ENCODE data around the gene CCNJL.

The CCNJL gene

DNA sequence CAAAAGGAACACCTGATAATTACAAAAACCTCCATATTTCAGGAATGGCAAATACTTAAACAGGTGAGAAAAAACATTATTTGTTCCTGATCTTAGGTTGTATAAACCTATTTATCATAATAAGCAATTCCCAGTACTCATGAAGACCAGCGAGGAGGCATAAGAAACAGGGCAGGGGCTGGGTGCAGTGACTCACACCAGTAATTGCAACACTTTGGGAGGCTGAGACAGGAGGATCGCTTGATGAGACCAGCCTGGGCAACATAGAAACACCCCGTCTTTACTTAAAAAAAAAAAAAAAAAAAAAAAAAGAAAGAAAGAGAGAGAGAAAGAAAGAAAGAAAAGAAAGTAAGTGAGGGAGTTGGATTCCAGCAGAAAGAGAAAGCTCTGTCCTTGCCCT is 21.6 kb downstream of the CCNJL start:
- DNase-seq (ENCODE audit: low spot score) = no peak

DNA sequence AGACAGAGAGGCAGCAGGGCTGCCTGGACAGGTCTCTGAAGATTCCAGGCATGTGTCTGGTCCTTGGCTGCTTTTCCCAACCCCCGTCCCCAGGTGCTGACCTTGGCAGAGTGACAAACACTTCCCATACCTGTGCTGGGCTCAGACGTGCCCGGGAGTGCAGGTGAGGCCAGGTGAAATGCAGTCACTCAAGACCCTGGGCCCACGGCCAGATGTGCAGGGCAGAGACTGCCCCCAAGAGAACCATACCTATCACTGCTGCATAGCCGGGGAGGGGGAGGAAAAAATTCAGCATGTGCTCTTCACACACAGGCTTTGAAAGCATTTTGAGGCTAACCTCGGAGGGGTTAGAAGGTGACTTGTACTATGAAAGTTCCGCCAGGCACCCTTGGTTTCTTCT is 22.6 kb downstream of the CCNJL start:
- DNase-seq (ENCODE audit: low spot score) = peak; percentile 40

DNA sequence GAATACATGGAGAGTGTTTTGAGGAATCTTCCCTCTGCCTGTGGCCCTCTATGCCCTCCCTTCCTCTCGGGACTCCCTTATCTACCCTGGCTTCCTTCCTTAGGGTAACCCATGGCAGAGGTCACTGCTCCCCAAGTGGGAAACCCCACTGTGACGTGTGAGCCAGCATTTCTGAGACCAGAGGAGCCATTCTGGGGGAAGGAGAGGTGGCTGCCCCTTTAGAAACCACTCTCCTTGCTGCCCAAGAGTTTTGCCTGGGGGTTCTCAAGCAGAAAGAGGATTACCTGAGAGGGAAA is 23.1 kb downstream of the CCNJL start:
- DNase-seq (ENCODE audit: low spot score) = no peak

DNA sequence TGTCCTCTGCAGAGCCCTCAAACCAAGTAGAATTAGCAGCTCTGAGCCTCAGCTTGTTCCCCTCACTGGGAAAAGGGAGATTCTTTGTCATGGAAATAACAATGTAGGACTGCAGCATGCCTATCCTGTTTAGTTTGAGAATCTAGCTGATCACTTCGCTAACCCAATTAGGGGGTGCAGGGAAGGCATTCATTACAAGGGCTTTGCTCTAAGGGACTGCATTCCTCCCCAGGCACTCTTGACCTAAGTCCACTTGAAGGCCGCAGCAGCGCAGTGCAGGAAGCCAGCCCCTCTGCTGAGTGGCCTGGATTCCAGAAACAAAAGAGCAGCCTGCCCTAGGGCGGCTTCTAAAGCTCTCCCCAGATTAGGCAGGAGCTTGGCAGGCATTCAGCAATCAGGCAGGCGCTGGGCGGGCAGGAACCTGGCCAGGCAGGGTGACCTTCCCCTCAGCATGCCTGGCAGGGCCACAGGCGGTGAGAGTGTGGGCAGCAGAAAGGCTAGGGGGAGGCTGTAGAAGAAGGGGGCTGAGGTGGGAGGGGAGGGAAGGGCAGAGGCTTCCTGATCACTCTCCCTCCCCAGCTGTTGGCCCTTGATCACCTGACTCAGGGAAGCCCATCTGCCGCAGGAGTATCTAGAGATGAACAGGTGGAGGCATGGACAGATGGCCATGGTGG is 24.8 kb downstream of the CCNJL start:
- peak; percentile 38 for DNase-seq (ENCODE audit: low spot score)

DNA sequence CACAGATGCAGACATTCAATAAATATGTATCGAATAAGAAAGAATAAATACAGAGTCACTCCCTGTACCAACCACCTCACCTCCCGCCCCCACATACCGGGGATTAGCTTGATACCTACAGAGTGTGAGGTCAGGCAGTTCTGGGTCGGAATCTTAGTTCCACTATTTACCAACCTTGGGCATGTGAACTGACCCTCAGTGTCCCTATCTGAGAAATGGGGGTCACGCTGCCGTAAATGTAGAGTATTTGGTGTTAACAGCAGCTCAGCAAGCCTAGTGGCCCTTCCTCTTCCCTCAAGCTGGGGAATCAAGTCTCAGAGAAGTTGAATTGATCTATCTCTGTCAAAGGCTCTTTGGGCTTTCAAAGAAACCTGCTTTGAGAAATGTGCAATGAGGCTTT is 25.4 kb downstream of the CCNJL start:
- no peak for DNase-seq (ENCODE audit: low spot score)

DNA sequence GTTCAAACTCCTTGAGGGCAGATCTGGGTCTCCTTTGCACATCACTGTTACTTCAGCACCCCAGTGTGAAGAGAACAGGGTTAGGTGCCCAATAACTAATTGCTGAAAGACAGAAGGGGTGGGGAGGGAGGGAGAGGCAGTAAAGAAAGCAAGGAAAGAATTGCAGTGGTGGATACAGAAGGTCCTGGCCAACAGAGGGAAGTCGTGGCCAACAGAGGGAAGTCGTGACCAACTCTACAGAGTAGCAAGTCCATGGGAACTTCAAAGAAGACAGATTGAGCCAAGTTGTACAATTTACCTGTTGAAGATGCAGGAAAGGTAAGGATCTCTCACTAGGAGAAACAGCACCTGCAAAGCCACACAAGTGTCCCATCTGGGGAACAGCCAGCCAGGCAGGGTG is 27.0 kb downstream of the CCNJL start:
- no peak for DNase-seq (ENCODE audit: low spot score)

DNA sequence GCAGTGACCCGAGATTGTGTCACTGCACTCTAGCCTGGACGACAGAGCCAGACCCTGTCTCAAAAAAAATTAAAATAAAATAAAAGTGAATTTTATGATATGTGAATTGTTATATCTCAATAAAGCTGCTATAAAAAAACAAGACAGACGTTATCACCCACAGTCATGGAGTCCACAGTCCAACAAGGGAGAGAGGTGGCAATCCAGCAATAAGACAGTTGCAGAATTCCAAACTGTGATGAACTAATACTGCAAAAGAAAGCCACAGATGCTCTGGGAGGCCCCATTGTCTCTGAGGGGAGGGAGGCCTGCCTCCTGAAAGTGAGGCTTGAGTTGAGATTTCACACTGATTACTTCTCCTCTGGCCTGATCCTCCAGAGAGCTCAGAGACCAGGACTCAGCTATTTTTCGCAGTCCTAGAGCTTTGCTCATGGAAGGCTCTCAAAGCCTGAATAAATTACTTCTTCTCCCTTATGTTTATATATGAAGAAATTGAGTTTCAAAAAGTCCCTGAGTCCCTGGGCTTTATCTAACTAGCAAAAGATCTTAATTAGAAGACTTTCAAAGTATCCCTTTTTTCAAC is 28.0 kb downstream of the CCNJL start:
- no peak for DNase-seq (ENCODE audit: low spot score)

DNA sequence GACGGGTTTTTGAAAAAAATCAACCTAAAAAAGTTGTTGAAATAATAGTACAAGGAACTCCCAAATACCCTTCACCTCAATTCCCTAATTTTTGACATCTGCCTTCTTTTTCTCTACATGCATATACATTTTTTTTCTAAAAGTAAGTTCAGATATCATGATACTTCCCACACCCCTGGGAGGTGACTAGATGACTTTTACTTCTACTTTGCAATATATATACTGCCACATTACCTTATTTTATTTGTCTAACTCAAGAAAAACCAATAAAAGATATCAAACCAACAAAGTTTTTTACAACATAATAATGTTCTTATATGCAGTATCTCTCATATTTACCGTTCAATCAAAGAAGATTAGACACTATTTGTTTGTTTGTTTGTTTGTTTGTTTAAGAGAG is 31.1 kb downstream of the CCNJL start:
- no peak for DNase-seq (ENCODE audit: low spot score)

DNA sequence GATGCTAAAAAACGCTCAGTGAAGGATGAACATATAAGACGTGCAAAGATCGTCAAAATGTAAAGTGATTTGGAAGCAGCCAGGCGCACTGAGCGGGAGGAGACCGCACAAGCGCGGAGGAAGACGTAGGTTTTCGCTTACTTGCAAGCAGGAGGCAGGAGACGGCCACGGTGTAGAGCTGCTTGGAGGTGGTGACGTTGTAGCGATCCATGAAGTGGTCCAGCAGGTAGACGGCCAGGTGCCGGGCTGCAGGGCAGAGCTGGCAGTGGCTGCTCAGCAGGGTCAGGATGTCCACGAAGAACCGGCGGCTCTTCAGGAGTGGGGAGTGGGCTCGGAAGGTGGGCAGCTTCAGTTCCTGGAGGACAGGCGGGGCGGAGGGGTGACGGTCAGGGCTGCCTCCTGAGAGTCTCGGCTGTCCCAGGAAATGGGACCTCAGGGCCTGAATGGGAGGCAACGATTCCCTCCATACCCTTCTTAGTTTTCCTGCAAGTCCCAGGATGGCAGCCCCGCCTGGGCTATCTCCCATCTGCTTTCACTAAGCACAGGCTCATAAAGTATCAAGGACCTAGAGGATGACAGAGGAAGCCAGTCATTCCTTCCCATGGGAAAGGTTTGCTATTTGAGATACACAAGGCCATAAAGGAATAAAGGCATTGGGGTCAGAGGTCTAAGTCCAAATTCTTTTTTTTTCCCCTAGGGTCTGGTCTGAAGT is 31.8 kb downstream of the CCNJL start:
- DNase-seq (ENCODE audit: low spot score) = no peak

DNA sequence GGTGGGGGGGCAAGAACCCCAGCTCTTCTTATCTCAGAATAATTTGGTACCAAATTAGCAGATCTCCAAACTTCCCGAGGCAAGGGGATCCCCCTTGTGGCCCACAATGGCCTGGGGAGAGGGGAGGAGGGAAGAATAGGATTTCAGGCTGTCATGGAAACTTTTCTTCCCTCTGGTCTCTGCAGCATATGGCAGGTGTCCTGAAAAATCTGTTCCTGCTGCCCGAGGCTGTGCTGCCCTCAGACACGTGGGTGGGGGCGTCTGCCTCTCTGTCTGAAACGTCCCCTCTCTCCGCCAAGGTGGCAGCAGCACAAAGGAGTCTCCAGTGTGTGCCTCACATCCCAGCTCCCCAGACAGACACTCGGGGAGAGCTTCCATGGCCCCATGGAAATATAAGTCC is 34.0 kb downstream of the CCNJL start:
- DNase-seq (ENCODE audit: low spot score) = no peak

DNA sequence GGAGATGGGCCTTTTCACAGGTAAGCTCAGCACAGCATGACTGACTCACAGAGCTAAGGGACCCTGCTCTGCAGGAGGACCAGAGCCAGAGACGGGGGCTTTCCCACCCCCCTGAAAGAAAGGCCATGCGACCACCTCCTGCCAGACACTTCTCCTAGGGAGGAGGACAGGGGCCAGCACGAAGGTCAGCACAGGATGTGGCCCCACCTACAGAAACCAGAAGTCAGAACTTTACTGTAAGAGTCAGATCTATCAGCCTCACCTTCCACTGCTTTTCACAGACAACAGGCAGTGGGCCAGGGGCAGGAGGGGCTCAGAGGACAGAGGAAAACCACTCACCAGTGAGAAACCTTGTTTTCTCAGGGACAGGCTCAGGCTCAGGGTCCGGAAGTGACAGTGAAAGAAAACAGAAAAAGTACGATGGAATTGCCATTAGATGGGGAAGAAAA is 37.9 kb downstream of the CCNJL start:
- no peak for DNase-seq (ENCODE audit: low spot score)

DNA sequence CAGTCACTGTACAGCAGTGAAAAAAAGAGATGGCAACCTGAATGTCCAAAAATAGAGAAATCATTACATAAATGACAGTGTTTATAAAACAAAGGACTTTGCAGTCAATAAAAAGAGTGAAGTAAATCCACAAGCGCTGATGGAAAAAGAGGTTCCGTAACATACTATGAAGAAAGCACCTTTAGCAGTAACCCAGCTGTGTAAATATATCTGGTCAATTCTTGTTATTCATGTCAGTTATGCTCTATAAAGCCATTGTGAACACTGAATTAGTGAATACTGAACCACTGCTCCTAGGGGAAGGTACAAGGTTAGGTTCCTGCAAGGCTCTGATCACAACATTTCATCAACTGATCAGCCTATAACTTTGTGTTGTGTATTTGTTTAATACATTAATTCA is 39.5 kb downstream of the CCNJL start:
- no peak for DNase-seq (ENCODE audit: low spot score)

DNA sequence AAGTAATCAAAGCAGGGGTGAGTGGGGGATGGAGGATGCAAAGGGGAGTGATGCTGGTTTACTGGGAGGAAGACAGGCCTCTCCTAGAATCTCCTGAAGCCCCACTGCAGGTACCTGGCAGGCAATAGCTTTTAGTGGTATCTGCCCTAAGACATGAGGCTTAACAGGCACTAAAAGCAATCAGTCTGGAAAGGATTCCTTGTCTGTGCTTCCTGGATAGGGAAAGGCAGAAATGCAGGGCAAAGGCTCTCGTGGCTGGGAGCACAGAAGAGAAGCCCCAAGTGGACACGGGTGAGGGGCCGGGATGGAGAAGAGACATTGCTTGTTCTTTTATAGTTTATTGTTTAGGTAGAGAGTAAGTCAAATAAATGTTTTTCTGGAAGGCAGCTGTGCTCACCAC is 40.1 kb downstream of the CCNJL start:
- DNase-seq (ENCODE audit: low spot score) = no peak

DNA sequence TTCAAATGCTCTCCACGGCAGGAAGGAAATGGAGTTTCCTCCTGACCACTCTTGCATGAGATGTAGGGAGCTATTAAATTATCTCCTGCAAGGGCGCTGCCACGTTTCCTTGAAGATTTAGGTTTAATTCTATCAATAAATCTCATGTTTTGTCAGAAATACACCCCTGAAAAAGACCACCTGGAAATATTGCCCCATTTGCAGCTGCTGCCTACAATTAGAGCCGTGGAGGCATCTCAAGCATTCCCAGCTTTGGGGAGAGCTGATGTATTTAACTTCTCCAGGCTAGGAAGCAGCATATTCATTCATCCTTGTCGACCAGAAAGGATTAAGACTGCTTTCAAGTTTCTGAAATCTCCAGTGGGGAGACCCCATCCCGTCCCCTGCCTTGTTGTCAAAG is 40.5 kb downstream of the CCNJL start:
- no peak for DNase-seq (ENCODE audit: low spot score)

DNA sequence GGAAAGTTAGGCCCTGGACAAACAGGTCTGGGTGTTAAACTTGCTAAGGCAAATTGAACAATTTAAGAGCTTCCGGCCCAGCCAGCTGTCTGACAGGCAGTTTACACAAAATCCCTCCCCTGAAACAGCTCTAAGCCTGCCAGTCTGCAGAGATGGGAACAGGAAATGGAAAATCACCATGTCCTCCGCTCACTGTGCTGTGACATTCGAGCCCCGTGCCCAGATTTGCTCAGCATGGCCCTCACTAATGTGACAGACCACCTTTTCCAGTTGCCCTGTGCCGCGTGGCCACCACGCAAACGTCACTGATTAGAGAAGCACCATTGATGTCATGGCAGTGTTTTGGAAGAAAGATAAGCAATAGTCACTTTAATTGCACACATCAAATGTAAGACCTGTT is 41.0 kb downstream of the CCNJL start:
- peak; percentile 34 for DNase-seq (ENCODE audit: low spot score)

DNA sequence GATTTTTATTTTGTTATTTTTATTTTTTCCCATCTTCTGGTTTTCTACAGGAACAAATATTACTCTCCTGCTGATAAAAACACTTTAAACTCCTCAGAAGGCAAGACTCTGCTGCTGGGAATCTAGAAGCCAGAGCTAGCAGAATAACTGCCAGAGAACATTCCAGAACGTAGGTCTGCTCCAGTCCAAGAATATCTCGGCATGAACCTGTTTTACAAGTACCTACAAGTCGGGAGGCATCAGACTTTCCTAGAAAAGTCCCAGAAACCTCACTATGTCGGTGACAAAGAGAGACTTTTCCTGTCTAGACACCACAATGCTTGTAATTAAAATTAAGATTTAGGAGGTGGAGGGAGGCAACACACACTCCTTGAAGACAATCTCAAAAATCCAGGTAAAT is 41.7 kb downstream of the CCNJL start:
- DNase-seq (ENCODE audit: low spot score) = no peak

DNA sequence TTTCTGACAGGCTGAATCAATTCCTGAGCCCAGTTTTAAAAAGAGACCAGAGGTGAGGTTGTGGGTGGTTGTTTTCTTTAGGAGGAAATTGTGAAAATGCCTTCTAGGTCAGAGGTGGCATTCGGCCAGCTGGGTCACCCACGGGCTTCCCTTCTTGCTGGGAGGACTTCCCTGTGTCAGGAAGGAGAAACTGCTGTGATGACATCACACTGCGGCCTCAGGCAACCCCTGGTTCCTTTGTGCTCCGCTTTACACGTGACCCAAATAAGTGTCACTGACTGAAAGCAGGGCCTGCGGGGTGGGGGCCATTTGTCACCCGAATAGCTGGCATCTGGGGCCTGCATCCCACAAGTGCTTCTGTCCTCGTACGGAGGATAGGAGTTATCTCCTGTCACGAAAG is 43.3 kb downstream of the CCNJL start:
- peak; percentile 61 for DNase-seq (ENCODE audit: low spot score)

DNA sequence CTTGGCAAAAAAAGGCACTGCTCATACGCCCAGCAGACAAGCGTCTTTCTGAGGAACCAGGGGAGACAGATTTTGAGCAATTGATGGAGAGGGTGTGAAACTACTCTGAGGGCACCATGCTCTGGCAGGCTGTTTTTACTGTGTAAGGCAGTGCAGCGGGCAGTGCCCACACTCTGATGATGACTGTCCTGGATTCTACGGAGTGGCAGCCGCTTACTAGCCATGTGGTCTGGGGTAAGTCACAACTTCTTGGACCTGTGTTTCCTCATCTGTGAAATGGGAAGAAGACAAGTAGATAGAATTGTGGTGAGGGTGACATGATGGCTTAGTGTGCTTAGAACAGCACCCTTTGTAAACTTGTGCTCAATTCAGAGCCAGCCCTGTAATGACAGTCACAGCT is 44.2 kb downstream of the CCNJL start:
- no peak for DNase-seq (ENCODE audit: low spot score)

DNA sequence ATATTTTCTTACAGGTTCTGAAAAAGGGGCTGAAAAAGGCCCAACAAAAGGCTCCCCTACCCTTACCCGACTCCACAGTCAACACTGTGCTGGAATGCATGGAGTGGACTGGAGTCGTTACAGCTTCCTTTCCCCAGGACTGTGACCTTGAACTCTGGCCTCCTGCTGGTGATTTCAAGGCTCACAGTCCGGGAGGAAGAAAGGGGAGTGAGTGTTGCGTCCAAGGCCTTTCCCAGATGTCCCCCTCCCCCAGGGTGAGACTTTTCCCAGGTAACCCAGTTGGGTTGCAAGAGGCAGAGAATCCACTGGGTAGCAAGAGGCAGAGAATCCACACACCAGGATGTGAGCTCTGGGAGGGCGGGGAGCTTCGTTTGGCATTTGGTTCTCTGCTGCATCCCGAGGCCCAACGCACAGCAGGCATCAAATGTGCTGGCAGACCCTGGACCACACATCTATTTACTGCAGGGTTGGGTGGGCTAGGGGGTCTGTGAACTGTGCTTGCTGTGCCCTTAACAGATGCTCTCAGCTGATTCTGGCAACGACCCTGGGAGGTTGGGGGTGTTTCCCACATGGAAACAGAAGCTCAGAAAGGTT is 45.5 kb downstream of the CCNJL start:
- no peak for DNase-seq (ENCODE audit: low spot score)

DNA sequence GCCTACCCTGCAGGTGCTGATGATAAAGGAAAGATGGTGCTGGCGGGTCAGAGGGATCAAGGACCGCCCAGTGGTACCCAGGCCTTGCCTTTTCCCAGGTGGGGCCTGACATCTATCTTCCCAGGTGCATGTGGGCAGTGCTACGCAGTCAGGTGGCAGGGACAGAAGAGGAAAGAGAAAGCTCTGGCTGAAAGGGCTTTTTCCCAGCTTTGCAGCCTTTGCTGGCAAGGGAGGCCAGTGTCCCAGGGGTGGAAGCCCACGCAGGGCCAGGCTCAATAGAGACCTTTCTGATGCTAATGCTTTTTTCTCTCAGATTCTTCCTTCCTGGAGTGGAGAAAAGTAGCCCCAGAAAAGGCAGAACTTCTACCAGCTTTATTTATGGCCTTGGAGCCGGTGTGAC is 46.3 kb downstream of the CCNJL start:
- no peak for DNase-seq (ENCODE audit: low spot score)

DNA sequence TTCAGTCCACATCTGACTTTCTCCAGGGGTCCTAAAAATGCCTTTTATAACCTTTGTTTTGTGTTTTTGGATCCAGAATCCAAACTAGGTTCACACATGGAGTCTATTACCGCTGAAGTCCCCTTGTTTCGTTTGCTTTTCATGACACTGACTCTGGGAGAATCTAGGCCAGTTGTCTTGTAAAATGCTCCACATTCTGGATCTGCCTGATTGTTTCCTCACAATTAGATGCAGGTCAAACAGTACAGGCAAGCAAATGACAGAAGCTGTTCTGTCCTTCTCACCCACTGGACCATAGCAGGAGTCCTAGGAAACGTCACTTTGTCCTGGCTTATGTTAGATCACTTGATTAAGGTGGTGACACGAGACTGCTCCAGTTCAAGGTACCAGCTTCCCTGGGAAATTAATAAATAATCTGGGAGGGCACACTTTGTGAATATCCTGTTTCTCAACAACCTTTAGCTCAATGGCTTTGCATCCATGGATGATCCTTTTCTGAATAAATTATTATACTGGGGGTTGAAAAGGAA is 49.0 kb downstream of the CCNJL start:
- peak; percentile 33 for DNase-seq (ENCODE audit: low spot score)

DNA sequence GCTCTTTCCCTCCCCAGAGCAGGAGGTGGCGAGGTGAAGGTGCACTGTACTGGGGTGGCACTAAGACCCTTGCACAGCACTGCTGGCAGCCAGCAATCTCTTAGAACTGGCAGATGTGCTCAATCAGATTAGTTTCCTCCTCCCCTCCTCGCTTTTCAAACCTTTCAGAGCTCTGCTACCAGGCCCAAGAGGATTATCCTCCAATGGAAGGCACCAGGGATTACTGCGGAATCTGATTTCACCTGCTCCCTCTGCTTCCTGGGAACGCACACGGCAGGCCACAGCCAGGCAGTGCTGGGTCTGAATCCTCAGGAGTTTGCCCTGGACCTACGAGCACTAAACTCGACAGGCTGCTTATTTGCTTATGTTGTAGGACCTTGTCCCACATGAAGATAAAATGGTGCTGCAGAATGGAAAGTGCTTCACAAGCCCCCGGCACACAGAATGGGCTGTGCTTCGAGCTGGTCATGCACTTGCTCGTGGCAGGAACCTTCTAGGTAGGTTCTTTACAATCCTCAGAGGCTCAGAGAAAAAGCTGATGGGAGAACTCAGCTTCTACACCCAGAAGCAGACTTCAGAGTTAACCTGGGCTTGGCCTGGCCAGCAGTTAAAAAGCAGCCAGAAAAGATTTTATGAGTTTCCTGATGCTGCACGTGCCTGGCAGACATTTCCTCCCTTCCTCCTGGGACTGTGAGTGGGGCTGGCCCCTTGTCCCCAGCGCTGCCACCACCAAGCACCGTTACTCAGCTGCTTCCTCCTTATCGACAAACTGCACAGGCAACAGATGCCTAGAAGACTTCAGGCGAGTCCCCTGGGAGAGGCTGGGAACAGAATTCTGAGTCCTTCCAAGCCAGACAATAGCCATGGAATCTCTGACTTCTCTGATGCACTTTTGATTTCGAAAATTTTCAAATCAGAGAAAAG is 50.0 kb downstream of the CCNJL start:
- DNase-seq (ENCODE audit: low spot score) = no peak

All from kidney tubule cell (primary cell).